HG03469 (cell line): ENCODE measurements around the gene PLA2G12B.
"Not testable (repeated sequence)": the region's sequence is repeated elsewhere in the genome, so short reads cannot be mapped to it uniquely, and the experiment has no call there.

Source experiments
- ATAC-seq: cut with Tn5 transposase; IDR thresholded peaks from one replicate; pipeline ENCODE4 v1.9.1; 2021; ENCODE audit warnings: mild to moderate bottlenecking, moderate library complexity, moderate number of reproducible peaks; ENCODE audit not compliant: unreplicated experiment

Gene PLA2G12B

DNA sequence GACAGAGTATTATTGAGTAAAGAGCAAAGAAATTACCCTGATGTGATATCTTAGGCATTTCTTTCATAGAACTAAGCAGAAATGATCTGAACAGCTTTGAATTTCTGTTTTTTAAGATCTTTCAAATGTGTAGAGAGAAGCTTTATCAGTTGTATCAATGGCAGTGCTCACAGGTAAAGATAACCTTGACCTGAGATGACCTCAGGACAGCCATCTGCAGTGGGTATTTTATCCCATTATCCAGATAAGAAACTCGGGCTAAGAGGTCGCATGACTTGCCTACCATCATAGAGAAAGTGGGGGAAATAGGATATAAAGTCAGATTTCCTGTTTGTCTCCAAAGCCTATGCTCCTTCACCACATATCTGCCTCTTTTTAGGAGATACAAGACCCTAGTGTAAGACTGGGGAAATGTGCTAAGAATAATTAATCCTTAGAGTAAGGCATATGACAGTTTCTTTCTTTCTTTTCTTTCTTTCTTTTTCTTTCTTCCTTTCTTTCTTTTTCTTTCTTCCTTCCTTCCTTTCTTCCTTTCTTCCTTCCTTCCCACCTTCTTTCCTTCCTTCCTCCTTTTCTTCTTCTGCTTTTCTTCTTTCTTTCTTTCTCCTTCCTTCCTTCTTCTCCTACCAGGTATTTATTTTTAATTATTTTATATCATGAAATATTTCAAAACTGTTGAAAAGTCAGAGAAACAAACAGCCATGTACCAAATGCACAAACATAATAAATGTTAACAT lies 10.9 kb downstream of the PLA2G12B start:
- no peak for ATAC-seq

DNA sequence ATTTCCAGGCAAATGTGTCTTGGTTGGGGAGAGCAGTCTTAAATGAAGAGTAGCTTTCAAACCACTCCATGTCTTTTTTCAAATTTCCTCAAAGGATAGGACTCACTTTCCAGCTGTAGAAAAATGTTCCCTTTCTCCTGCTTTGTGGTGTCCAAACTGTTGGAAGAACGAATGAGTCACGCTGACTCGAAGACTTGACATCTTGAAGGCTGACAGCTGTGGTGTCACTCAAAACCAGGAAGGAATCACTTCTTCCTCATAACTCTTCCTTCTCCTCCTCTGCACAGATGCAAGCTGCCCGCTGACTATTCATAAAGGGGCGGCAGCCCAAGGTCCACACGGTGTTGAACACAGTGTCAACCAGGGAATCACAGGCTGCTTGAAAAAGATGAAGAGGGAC lies 19.2 kb downstream of the PLA2G12B start:
- no peak for ATAC-seq

DNA sequence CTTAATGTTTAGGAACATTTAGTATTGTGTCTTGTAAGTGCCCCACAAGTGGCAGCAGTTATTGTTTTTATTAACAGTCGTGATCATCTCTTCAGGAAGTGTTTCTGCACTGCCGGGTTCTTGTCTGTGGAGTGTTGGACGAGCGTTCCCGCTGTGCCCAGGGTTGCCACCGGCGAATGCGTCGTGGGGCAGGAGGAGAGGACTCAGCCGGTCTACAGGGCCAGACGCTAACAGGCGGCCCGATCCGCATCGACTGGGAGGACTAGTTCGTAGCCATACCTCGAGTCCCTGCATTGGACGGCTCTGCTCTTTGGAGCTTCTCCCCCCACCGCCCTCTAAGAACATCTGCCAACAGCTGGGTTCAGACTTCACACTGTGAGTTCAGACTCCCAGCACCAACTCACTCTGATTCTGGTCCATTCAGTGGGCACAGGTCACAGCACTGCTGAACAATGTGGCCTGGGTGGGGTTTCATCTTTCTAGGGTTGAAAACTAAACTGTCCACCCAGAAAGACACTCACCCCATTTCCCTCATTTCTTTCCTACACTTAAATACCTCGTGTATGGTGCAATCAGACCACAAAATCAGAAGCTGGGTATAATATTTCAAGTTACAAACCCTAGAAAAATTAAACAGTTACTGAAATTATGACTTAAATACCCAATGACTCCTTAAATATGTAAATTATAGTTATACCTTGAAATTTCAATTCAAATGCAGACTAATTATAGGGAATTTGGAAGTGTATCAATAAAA lies 22.2 kb downstream of the PLA2G12B start:
- ATAC-seq, result no peak

DNA sequence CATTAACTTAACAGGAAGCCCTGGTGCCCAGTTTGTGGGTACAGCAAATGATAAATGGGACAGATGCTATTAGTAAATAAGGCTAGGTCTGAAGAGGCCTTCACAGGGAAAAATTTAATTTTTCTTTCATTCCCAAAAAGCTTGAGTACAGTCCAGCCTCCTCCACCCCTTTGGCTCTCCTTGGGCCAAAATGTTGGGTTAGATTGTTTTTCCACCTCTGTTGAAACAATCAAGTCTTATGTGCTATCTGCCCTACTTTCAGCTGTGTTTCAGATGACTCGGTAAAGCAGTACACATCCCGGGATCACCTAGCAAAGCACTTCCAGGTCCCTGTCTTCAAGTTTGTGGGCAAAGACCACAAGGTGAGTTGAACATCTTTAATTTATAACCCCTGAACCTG lies 24.3 kb downstream of the PLA2G12B start:
- ATAC-seq, result no peak

DNA sequence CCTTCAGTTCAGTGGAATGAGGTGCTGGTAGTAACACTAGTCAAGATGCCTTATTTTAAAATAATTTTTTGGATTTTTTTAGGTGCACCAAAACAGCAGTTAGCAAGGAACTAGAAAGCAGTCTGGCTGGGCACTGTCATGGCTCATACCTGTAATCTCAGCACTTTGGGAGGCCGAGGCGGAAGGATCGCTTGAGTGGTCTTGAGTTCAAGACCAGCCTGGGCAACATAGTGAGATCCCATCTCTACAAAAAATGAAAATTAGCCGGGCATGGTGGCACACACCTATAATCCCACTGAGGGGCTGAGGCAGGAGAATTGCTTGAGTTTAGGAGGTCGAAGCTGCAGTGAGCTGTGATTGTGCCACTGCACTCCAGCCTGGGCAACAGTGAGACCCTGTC lies 25.8 kb downstream of the PLA2G12B start:
- ATAC-seq, result no peak

DNA sequence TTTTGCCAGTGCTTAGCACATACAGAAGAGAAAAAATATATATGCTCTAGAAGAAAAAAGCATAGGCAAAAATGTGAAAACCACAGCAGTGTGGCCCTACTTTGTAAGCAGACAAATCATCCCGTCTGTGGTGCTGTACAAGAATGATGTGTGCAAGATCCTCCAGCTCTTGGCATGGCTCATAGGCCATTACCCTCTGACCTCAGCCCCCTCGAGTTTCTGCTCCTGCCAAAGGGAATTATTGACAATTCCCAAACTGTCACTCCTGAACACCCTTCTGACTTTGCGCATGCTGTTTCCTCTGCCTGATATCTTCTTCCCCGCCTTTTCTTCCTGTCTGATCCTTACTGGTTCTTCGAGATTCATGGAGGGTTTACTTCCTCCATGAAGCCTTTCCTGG lies 27.1 kb downstream of the PLA2G12B start:
- no peak for ATAC-seq

DNA sequence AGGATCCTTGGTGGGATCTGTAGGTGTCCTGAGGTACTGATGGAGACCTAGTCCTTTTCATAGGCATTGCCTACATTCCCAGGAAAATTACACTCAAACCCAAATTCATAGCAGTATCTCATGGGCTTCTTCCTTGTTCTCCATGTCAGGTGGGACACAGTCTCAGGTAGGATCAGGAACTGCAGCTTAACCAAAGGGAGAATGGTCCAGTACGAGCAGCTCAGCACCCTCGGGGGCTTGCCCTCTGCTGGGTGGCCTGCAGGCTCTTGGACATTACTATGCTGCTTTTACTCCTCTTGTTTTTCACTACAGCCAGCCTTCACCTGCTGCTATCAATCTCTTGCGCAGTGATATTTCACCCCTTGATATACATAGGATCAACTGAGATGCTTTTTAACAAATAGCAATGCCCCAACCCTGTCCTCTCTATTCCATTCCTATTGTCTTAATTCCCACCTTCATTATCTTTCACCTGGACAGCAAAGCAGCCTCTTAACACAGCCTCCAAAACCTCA lies 28.6 kb downstream of the PLA2G12B start:
- no peak for ATAC-seq

DNA sequence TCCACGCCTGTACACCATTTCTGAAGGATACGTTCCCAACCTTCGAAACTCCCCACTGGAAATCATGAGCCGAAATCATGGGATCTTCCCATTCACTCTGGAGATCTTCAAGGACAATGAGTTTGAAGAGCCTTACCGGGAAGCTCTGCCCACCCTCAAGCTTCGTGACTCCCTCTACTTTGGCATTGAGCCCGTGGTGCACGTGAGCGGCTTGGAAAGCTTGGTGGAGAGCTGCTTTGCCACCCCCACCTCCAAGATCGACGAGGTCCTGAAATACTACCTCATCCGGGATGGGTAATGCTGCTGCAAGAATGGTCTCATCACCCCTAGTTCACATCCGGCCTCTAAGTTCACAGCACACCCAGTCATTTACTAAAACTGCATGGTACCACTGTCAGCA lies 30.3 kb downstream of the PLA2G12B start:
- no peak for ATAC-seq

DNA sequence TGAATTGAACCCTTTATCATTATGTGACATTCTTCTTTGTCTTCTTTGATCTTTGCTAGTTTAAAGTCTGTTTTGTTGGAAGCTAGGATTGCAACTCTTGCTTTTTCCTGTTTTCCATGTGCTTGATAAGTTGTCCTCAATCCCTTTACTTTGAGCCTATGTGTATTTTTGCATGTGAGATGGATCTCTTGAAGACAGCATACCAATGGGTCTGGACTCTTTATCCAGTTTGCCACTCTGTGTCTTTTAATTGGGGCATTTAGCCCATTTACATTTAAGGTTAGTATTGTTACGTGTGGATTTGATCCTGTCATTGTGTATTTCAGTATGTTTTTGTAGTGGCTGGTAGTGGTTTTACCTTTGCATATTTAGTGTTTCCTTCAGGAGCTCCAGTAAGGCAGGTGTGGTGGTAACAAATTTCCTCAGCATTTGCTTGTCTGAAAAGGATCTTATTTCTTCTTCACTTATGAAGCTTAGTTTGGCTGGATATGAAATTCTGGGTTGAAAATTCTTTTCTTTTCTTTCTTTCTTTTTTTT lies 33.4 kb downstream of the PLA2G12B start:
- not testable (repeated sequence) for ATAC-seq

DNA sequence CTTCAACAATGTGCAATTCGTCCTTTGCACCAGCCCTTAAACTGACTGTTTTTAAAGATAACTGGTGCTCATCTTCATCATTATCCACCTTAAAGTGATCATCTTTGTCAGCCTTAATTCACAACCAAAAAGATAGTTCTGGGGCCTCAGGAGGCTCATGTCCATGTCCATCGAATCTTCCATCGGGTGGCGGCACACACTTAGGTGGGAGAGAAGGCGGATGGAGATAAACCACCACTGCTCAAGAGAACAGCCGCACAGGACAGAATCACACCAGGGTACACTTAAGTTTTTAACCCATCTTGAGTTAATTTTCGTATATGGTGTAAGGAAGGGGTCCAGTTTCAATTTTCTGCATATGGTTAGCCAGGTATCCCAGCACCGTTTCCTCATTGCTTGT lies 36.3 kb downstream of the PLA2G12B start:
- ATAC-seq, result no peak

DNA sequence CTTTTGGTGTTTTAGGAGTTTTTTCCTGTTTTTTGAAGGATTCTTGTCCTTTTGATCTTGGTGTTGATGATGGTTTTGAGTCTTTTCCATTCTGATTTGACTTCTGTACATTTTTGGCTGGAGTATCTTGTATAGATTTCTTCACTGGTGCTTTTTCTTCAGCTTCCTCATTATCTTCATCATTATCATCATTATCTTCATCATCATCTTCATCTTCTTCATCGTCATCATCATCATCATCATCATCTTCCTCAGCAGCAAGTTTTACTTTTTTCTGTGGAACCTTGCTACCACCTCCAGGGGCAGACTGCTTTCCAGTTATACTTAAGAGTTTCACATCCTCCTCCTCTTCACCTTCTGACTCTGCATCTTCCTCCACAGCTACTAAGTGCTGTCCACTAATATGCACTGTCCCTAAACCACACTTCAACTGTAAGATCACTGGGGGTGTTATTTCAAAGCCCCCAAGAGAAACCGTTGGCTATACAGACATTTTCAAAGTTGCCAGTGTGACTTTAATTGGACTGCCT lies 36.7 kb downstream of the PLA2G12B start:
- ATAC-seq, result not testable (repeated sequence)

DNA sequence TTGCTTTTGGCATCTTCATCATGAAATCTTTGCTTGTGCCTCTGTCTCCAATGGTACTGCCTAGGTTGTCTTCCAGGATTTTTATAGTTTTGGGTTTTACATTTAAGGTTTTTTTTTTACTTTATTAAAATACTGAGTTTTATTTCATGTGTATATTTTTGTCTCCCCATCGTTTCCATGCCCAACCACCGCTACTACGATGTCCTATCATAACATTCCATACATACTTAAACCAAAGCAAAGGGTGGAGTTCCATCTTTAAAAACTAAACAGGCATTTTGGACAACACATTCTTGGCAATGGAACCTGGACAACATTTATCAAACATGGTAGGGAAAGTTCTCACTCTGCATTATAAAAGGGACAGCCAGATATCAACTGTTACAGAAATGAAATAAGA lies 37.4 kb downstream of the PLA2G12B start:
- not testable (repeated sequence) for ATAC-seq

DNA sequence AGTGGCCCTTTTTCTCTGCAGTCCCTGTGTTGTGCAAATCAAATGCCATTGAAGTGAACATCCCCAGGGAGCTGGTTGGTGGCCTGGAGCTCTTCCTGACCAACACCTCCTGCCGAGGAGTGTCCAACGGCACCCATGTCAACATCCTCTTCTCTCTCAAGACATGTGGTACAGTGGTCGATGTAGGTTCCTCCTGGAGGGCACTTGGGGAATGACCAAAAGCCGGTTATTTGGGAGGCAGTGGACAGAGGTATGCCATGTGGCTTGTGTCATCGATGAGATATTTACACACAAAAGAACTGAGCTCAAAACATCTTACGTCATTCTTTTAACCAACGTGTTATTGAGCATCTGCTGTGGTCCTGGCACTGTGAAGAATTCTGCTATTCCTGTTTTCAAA lies 41.3 kb downstream of the PLA2G12B start:
- no peak for ATAC-seq

DNA sequence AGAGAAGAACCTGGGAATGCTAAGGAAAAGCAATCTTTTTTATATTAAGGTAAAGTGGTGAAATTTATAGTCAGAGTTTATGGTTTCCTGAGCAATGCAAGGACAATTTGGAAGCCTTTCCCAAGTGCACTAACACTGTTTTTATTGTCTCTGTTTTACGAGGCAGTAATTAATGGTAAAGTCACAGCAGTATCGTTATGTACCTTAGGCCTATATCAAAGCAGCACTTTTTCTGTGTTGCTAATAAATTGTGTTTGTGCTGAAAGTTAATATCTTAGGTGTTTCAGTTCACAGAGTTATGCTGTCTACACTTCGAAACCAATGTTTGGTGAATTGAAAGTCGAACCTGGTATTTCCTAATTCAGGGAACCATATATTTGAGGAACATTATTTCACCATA lies 41.9 kb downstream of the PLA2G12B start:
- ATAC-seq, result no peak

DNA sequence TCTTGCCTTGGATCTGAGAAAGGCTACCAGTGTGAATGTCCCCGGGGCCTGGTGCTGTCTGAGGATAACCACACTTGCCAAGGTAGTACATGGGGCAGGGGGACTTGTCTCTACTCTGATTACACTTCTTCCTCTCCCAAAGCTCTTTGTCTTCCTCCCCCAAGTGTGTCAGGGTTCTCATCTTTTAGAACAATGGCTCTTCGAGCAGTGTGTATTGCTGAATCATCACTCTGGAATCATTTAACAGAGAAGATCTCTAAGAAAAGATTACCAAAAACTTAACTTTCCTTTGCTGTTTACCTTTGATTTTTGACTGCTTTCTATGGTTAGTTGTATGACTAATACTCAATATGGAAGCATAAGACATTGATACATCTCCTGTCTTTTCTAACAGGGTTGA lies 42.8 kb downstream of the PLA2G12B start:
- no peak for ATAC-seq

DNA sequence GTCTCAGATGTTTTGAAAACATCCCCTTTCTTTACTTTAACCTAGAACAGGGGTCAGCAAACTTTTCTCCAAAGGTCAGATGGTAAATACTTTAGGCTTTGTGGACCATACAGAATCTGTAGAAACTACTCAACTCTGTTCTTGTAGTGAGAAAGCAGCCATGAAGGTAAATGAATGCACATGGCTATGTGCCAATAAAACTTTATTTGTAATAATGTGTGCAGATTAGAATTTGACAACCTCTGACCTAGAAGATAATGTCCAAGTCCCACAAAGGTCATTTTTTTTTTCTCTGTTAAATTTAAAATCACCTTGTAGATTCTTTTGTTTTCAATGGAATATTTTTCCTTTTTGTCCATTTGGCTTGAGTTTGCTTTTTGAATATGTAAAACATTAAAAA lies 43.9 kb downstream of the PLA2G12B start:
- no peak for ATAC-seq

DNA sequence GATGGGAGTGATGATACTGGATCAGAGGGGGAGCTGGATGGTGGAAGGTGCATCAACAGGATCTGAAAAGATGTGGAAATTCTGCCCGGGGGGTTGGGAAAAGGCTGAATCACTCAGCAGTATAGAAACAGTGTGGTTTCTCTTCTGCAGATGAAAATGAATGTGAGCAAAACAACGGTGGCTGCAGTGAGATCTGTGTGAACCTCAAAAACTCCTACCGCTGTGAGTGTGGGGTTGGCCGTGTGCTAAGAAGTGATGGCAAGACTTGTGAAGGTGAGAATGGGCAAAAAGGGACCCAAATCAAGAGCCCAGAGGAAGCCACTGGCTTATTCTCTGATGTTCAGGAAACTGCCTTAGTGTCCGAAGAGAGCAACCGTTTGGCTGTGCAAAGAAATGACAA lies 48.2 kb downstream of the PLA2G12B start:
- no peak for ATAC-seq

DNA sequence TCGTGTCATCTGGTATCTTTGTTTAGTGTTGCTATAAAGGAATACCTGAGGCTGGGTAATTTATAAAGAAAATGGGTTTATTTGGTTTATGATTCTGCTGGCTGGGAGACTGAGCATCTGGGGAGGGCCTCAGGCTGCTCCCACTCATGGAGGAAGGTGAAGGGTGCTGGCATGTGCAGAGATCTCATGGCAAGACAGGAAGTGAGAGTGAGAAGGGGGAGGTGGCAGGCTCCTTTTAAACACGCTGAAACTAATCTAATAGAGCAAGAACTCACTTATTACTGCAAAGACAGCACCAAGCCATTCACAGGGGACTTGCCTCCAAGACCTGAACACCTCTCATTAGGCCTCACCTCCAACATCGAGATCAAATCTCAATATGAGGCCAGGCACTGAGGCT lies 49.8 kb downstream of the PLA2G12B start:
- no peak for ATAC-seq

DNA sequence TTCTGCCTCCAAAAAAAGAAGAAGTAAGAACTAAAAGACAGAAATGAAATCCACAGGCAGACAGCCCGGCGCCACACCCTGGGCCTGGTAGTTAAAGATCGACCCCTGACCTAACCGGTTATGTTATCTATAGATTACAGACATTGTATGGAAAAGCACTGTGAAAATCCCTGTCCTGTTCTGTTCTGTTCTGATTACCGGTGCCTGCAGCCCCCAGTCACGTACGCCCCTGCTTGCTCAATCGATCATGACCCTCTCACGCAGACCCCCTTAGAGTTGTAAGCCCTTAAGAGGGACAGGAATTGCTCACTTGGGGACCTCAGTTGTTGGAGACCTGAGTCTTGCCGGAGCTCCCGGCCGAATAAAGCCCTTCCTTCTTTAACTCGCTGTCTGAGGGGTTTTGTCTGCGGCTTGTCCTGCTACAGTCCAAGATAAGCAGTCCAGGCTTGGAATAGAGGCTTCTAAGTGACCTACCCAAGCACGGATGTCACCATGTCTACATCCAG lies 50.6 kb downstream of the PLA2G12B start:
- ATAC-seq, result not testable (repeated sequence)

DNA sequence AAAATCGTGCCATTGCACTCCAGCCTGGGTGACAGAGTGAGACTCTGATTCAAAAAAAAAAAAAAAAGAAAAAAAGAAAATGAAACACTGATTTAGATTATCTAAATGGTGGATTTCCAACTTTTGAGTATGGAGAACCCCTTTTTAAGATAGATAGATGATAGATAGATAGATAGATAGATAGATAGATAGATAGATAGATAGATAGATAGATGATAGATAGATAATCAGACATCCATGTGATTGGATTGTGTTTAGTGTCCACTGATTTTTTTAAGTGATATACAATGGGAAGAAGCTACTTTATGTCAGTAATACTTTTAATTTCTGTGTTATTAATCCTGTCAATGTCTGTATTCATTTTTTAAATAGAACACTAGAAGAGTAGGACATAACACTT lies 55.1 kb downstream of the PLA2G12B start:
- ATAC-seq, result no peak

DNA sequence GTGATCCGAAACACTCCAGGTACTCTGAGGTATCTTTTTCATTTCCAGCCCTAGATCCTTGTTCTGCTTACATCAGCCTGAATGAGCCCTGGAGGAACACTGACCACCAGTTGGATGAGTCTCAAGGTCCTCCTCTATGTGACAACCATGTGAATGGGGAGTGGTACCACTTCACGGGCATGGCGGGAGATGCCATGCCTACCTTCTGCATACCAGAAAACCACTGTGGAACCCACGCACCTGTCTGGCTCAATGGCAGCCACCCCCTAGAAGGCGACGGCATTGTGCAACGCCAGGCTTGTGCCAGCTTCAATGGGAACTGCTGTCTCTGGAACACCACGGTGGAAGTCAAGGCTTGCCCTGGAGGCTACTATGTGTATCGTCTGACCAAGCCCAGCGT lies 56.0 kb downstream of the PLA2G12B start:
- no peak for ATAC-seq
